ENCODE measurements around the gene CTBP1. TPM values are rescaled to one million over a fixed set of nuclear protein-coding genes. Genes with fewer than 3 reads are reported as not detected.

CTBP1 gene
- total and polyA plus RNA-seq, 2 of the 8 experiments (the other 6 are each of a cell fraction or from before 2014, with no cell fraction given) = 128 to 185 TPM

- TF ChIP-seq SIX5 (IDR thresholded peaks at IDR 0.05; ENCODE audit: low read depth, low read length) (no peak), JUN (IDR thresholded peaks at IDR 0.05; ENCODE audit: low read depth, low read length) (no peak), JUND (IDR thresholded peaks at IDR 0.05; ENCODE audit: low read length) (no peak), CEBPB (IDR thresholded peaks at IDR 0.05; ENCODE audit: low read depth, low read length) (no peak), BCL11A (IDR thresholded peaks at IDR 0.05; ENCODE audit: low read depth in 2 of 2, low read length in 2 of 2) (no peak), HDAC6 (IDR thresholded peaks at IDR 0.05; ENCODE audit: low read depth, low read length) (no peak), CHD2 (IDR thresholded peaks at IDR 0.05; ENCODE audit: low read length) (no peak), BRCA1 (IDR thresholded peaks at IDR 0.05; ENCODE audit: low read depth, low read length) (no peak), USF2 (IDR thresholded peaks at IDR 0.05; ENCODE audit: low read length) (no peak)
Observed at GRCh38 chr4:1204828-1205585, 43.9 kb downstream of the CTBP1 start (continued).
